BLaER1 (cell line): ENCODE data around the gene KLHL36.
A peak's percentile ranks its signal among the peaks of the same experiment; 100 is the strongest.

Experiments
- H3K27ac ChIP-seq: shearing (Covaris generic); formaldehyde crosslinking; 2 replicates; pipeline ENCODE4 v1.8.1; 2022
- H3K27me3 ChIP-seq: shearing (Covaris generic); formaldehyde crosslinking; 2 replicates; pipeline ENCODE4 v1.8.1; 2022
- H3K36me3 ChIP-seq: shearing (Covaris generic); formaldehyde crosslinking; 2 replicates; pipeline ENCODE4 v1.8.1; 2022
- H3K4me1 ChIP-seq: shearing (Covaris generic); formaldehyde crosslinking; 2 replicates; pipeline ENCODE4 v1.8.1; 2022
- H3K4me2 ChIP-seq: shearing (Covaris generic); formaldehyde crosslinking; 2 replicates; pipeline ENCODE4 v1.8.1; 2022
- H3K4me3 ChIP-seq: shearing (Covaris generic); formaldehyde crosslinking; 2 replicates; pipeline ENCODE4 v1.8.1; 2022
- H3K9ac ChIP-seq: shearing (Covaris generic); formaldehyde crosslinking; 2 replicates; pipeline ENCODE4 v1.8.1; 2022
- H3K9me3 ChIP-seq: shearing (Covaris generic); formaldehyde crosslinking; 2 replicates; pipeline ENCODE4 v1.8.1; 2022
- H4K20me1 ChIP-seq: shearing (Covaris generic); formaldehyde crosslinking; 2 replicates; pipeline ENCODE4 v1.8.1; 2022
- Cebpa-rat ChIP-seq: shearing (Covaris generic); IDR thresholded peaks from 2 replicates; pipeline ENCODE4 v1.8.1; 2022

The KLHL36 gene

GRCh38 chr16:84647828-84648594, at the start of gene KLHL36:
Gene KLHL36 (plus strand): TSS chr16:84648511. CDS start chr16:84650868, 2,357 bp downstream.
- Histone ChIP-seq H3K4me1 (peaks cover 44% of the 10 kb centered on the region), H3K4me3 (peak within 1 kb of the TSS; percentile 84), H3K27ac (peak within 1 kb of the TSS; percentile 78), H3K36me3 (peaks cover 29% of the 10 kb centered on the region), H3K4me2 (peak within 1 kb of the TSS; percentile 98), H4K20me1 (peaks cover 41% of the 10 kb centered on the region), H3K9ac (peak within 1 kb of the TSS; percentile 82), H3K27me3 (no peaks in the 10 kb centered on the region), H3K9me3 (no peaks in the 10 kb centered on the region)
- TF ChIP-seq Cebpa-rat: no peak

GRCh38 chr16:84599521-84600202, 48.6 kb upstream of the KLHL36 start:
- peak overlapping the region; percentile 80 for H3K4me2 ChIP-seq
- H3K4me1 ChIP-seq: peaks cover 76% of the 10 kb centered on the region
- no peak overlapping the region; the same call in 1 of the 2 replicates for H3K4me3 ChIP-seq
- H3K27me3 ChIP-seq: no peaks in the 10 kb centered on the region
- TF ChIP-seq Cebpa-rat: no peak
- H3K36me3 ChIP-seq: no peaks in the 10 kb centered on the region
- no peaks in the 10 kb centered on the region for H4K20me1 ChIP-seq
- no peaks in the 10 kb centered on the region for H3K9me3 ChIP-seq
- H3K9ac ChIP-seq: peak overlapping the region; percentile 42
- peak overlapping the region; percentile 62 for H3K27ac ChIP-seq

DNA sequence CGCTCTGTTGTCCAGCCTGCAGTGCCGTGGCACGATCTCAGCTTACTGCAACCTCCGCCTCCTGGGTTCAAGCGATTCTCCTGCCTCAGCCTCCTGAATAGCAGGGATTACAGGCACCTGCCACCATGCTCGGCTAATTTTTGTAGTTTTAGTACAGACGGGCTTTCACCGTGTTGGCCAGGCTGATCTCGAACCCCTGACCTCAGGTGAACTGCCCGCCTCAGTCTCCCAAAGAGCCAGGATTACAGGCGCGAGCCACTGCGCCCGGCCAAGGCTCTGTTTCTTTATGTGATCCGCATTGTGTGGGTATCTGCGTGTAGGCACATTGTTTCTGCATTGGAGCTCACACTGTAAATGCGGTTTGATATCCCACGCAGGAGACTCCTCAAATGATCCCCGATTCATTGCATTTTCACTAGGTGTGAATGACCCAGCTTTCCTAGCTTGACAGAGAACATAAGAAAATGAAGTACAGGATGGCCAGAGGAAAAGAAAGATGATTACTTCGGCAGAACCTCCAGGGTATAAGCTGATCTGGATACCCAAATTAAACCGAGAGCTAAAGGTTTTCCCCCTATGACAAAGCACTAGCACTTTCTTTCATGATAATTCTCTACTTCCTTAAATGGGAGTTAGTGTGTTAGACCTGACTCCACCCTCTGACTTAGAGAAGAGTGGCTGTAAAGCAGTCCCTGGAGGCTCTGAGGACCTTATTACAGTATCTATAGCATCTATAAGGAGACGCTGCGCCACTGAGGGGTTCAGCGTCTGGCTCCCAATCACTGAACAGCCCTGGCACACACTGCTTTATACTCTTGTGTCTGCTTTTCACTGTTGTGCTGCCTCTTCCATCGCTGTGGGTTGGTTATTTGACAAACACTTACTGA, 47.7 kb upstream of the KLHL36 start:
- Histone ChIP-seq H3K4me2 (peak overlapping the region; percentile 80), H3K36me3 (no peaks in the 10 kb centered on the region), H3K9ac (peak overlapping the region; percentile 42; the same call in 1 of the 2 replicates), H3K4me3 (no peak overlapping the region), H3K27ac (peak overlapping the region; percentile 62), H3K9me3 (no peaks in the 10 kb centered on the region), H3K4me1 (peaks cover 83% of the 10 kb centered on the region), H3K27me3 (no peaks in the 10 kb centered on the region), H4K20me1 (no peaks in the 10 kb centered on the region)
- no peak for TF ChIP-seq Cebpa-rat

GRCh38 chr16:84603140-84603816, 45.0 kb upstream of the KLHL36 start:
- peaks cover 93% of the 10 kb centered on the region for H3K4me1 ChIP-seq
- H3K27me3 ChIP-seq: no peaks in the 10 kb centered on the region
- H3K9ac ChIP-seq: peak overlapping the region; percentile 58; the same call in 1 of the 2 replicates
- no peaks in the 10 kb centered on the region for H4K20me1 ChIP-seq
- peak overlapping the region; percentile 45 for H3K4me3 ChIP-seq
- H3K4me2 ChIP-seq: peak overlapping the region; percentile 80
- no peaks in the 10 kb centered on the region for H3K9me3 ChIP-seq
- no peaks in the 10 kb centered on the region for H3K36me3 ChIP-seq
- H3K27ac ChIP-seq: peak overlapping the region; percentile 75
- TF ChIP-seq Cebpa-rat: no peak

DNA sequence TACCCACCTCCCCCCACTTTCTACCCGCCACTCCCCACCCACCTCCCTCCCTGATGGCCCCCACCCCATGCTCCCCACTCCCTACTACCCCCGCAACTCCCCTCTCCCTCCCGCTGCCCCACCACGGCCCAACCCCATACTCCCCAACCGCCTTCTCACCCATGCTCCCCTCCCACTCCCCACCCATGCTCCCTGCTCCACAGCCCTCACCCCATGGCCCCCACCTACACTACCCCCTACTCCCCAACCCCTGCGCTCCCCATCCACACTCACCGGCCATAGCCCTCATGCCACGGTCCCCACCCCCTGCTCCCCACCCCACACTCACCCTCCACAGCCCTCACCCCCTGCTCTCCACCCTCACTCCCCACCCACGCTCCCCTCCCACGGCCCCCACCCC, 44.4 kb upstream of the KLHL36 start:
- Histone ChIP-seq H3K9me3 (no peaks in the 10 kb centered on the region), H3K27ac (no peak overlapping the region), H3K27me3 (no peaks in the 10 kb centered on the region), H3K4me3 (no peak overlapping the region), H3K9ac (no peak overlapping the region), H3K36me3 (no peaks in the 10 kb centered on the region), H4K20me1 (no peaks in the 10 kb centered on the region), H3K4me2 (peak overlapping the region; percentile 81), H3K4me1 (peaks cover 97% of the 10 kb centered on the region)
- TF ChIP-seq Cebpa-rat: no peak

- peak overlapping the region; percentile 81 for H3K4me2 ChIP-seq
- no peaks in the 10 kb centered on the region for H3K36me3 ChIP-seq
- no peak overlapping the region for H3K4me3 ChIP-seq
- peak overlapping the region; percentile 59 for H3K27ac ChIP-seq
- no peaks in the 10 kb centered on the region for H3K27me3 ChIP-seq
- peaks cover 97% of the 10 kb centered on the region for H3K4me1 ChIP-seq
- no peak for TF ChIP-seq Cebpa-rat
- H4K20me1 ChIP-seq: no peaks in the 10 kb centered on the region
- H3K9me3 ChIP-seq: no peaks in the 10 kb centered on the region
- no peak overlapping the region for H3K9ac ChIP-seq
These were observed 43.8 kb upstream of the KLHL36 start for GRCh38 chr16:84604477-84605013.

GRCh38 chr16:84605339-84605848, 42.9 kb upstream of the KLHL36 start:
- H3K9me3 ChIP-seq: peaks cover 7% of the 10 kb centered on the region; the same call in 1 of the 2 replicates
- H3K36me3 ChIP-seq: no peaks in the 10 kb centered on the region
- peaks cover 97% of the 10 kb centered on the region for H3K4me1 ChIP-seq
- TF ChIP-seq Cebpa-rat: no peak
- H3K9ac ChIP-seq: no peak overlapping the region
- H4K20me1 ChIP-seq: no peaks in the 10 kb centered on the region
- H3K4me3 ChIP-seq: no peak overlapping the region
- H3K4me2 ChIP-seq: peak overlapping the region; percentile 81
- no peaks in the 10 kb centered on the region for H3K27me3 ChIP-seq
- H3K27ac ChIP-seq: peak overlapping the region; percentile 59

GRCh38 chr16:84606081-84606875, 42.0 kb upstream of the KLHL36 start:
- peak overlapping the region; percentile 81 for H3K4me2 ChIP-seq
- H3K9me3 ChIP-seq: peaks cover 9% of the 10 kb centered on the region; the same call in 1 of the 2 replicates
- H3K36me3 ChIP-seq: no peaks in the 10 kb centered on the region
- TF ChIP-seq Cebpa-rat: no peak
- H3K27ac ChIP-seq: peak overlapping the region; percentile 58
- peaks cover 97% of the 10 kb centered on the region for H3K4me1 ChIP-seq
- H3K9ac ChIP-seq: no peak overlapping the region; the same call in 1 of the 2 replicates
- no peak overlapping the region for H3K4me3 ChIP-seq
- H3K27me3 ChIP-seq: no peaks in the 10 kb centered on the region
- H4K20me1 ChIP-seq: peaks cover 1% of the 10 kb centered on the region; the same call in 1 of the 2 replicates
